ENCODE data around the gene MYO3A.
A peak's percentile ranks its signal among the peaks of the same experiment; 100 is the strongest.
"Not testable (repeated sequence)": the region's sequence is repeated elsewhere in the genome, so short reads cannot be mapped to it uniquely, and the experiment has no call there.

Gene MYO3A

GRCh38 chr10:26095781-26096180, 161.8 kb downstream of the MYO3A start:
- no peak for DNase-seq

GRCh38 chr10:26097549-26097948, 163.5 kb downstream of the MYO3A start:
- DNase-seq: not testable (repeated sequence)

- no peak for DNase-seq
Observed at GRCh38 chr10:26112532-26112931, 178.5 kb downstream of the MYO3A start.

GRCh38 chr10:26138613-26139012, 204.6 kb downstream of the MYO3A start:
- DNase-seq: no peak

- no peak for DNase-seq
Observed at GRCh38 chr10:26156019-26156418, 222.0 kb downstream of the MYO3A start.

DNA sequence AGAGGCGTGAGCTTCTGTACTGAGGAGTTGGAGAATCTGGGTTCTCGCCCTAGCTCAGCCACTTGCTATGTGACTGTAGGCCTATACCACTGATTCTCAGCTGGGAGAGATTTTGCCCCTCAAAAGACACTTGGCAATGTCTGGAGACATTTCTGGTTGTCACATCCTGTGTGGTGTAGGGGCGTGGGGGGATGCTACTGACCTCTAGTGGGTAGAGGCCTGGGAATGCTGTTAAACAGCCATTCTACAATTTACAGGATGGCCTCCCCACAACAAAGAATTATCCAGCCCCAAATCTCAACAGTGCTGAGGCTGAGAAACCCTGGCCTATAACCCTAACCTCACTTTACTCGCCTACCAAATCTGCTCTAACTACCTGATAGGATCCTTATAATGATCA, 223.7 kb downstream of the MYO3A start:
- no peak for DNase-seq

DNA sequence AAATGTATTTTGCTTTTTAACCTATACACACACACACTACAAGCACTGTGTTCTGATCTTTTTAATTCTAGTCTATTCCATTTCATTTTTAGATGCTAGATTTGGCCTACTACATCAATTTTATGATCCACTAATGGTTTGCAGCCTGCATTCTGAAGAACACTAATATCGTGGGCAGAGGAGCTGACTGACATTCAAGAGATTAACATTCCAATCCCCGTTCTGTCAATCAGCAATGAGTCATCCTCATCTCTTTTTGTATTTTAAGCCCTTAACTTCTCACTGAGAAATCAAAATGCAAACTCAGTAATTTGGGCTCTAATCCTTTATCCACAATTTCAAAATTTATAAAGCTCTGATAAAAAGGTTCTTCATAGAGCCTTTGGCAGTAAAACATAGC, 235.4 kb downstream of the MYO3A start:
- DNase-seq: no peak

DNA sequence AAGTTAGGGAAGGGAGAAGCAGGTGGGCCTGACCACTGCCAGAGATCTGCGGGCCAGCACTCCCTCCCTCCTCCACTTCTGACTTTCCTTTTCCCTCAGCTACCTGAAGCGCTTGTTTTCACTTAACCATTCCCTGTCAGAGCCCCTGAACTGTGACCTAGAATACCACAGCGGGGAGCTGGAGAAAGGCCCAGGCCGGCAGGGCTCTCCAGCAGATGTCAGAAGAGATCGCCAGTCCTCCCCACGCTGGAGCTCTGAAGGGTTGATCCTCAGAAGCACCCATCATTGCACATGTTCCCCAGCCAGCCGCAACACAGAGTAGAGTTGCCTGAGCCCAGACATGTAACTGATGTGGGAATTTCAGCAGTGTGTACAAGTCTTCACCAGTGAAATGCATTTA, 238.1 kb downstream of the MYO3A start:
- DNase-seq: no peak

DNA sequence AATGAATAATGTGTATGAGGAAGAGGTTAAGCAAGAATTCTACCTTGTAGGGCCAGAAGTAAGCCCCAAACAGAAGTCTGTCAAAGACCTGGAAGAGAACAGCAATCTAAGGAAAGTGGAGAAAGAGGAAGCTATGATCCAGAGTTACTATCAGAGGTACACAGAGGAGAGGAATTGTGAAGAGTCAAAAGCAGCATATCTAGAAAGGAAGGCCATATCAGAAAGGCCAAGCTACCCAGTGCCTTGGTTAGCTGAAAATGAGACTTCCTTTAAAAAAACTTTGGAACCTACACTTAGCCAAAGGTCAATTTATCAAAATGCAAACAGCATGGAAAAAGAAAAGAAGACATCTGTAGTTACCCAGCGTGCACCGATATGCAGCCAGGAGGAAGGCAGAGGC, 239.8 kb downstream of the MYO3A start:
- DNase-seq: no peak

- no peak for DNase-seq
Observed at GRCh38 chr10:26177341-26177740, 243.3 kb downstream of the MYO3A start.

- no peak for DNase-seq
Observed at GRCh38 chr10:26194275-26194674, 260.2 kb downstream of the MYO3A start.

DNA sequence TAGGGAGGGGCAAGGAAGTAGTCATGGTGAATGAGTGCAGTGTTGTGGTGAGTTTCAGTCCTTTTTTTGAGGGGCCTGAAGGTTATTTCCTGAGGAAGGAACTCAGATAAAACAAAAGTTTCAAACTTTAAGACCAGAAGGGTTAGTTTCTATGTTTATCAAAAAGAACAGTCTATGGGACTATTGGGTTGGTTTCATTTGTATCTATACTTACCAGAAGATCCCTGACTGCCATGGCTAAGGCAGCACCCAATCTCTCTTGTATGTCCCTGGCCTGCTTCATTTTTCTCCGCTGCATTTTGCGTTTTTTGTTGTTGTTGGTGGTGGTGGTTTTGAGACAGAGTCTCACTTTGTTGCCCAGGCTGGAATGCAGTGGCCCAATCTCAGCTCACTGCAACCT, 263.2 kb downstream of the MYO3A start:
- DNase-seq: no peak

DNA sequence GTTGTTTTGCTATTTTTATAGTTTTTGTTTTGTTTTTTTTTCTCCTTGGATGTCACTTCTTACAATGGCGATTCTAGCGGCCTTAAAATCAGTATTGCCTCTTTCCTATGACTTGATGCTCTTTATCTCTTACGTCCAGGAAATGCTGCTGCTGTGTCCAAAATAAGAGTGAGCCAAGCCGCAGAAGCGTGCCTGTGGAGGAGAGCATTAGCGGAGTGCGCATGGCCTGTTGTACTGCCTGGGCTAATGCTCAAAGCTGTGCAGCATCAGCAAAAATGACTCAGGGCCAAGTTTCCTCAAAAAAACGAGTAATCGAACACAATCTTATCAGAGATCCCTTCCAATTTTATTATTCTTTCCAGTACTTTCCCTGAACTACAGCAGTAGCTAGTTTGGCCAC, 264.1 kb downstream of the MYO3A start:
- DNase-seq: no peak

GRCh38 chr10:26199841-26200240, 265.8 kb downstream of the MYO3A start:
- no peak for DNase-seq

DNA sequence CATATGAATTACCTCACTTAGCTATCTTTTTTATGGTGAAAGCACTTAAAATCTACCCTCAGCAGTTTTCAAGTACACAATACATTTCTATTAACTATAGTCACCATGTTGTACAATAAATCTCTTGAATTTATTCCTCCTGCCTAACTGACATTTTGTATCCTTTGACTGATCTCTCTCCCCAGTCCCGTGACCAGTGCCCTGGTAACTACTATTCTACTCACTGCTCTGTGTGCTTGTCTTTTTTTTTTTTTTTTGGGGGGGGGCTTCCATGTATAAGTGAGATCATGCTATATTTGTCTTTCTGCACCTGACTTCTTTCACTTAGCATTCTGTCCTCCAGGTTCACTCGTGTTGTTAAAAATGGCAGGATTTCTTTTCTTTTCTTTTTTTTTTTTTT, 271.2 kb downstream of the MYO3A start:
- no peak for DNase-seq

DNA sequence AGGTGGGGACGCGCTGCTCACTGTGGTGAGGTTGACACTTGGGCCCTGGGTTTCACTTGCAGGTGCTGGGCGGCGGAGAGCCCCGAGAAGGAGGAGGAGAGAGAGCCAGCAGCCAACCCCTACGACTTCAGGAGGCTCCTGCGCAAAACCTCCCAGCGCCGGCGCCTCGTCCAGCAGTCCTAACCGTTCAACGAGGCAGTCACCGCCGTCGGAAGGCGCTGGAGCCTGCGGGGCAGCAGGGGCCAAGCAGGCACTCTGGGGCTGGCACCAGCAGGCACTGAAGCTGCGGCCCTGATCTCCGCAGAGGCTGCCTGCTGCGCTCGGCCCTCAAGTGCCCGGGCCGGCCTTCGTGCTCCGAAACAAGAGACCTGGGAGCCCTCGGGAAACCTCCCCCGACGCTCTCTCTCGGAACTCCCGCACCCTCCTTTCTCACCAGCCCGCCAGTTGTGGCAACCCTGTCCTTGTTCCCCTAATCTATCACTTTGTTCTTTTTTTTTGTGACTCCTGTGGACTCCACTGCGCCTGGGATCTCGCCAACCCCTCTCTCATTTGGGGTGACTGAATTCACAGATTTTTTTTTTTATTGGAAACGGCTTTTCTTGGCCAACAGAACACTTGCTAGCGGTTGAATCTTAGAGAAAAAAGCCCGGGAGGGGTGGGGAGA, 277.9 kb downstream of the MYO3A start:
- DNase-seq: no peak

DNA sequence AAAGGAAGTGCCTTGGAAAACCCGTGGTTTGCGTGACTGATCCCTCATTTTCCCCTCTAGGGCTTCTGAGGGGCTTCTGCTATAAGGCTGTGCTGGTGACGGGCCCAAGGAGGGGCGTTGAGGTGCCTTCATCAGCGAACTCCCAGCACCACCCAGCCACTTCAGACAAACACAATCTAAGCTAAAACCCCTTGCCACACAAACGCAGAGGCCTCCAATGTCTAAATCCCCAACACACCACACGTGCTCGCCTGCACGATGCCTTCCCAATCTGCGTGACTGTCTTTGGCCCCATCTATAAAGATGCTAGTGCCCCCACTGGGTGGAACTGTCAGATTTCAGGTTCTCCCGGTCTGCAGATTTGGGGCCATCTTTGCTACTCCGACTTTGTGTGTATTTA, 278.5 kb downstream of the MYO3A start:
- no peak for DNase-seq

DNA sequence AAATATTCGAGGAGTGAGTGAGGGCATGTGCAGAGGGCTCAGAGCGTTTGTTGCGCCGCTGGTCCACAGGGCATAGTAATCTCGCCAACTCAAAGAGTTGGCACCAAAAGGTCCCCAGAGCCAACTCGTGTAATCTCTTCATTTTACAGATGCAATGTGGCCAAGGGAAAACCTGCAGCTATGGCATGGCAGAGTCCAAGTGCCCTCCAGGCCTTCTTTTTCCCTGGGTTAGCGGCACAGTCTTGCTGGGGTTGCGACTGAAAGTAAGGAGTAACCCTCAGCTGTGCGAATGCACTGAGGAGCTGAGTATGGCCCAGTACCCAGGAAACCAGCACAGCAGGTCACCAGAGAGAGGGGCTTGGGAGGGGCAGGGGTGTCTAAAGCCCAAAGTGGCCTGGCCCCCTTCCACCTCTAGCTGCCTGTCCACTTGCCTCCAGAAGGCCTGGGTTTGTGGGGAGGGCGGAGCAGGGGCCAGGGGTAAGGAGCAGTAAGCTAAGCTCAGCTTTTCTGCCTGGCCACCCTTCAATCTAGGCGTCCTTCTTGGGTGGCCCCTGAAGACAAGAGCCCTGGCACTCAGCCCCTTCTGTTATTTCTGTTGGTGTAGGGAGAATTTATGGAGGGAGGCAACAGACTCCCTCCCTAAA, 279.2 kb downstream of the MYO3A start:
- no peak for DNase-seq

DNA sequence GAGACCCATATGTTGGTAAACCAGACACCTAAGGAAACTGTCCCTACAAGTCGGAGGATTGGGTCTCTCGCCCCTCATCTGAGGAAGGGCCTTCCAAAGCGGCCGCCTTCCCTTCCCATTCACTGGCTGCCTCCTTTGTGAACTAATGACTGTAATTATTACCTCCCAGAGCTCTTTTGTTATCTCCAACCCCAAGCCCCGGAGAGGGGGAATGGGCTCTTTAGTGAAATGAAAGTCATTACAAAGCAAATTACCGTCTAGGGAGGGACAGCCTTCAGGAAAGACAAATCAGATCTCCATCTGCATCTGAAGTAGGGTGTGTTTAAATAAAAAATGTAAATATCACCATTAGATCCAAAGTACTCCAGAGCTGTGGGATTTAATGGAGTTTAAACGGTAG, 280.0 kb downstream of the MYO3A start:
- DNase-seq: no peak

DNA sequence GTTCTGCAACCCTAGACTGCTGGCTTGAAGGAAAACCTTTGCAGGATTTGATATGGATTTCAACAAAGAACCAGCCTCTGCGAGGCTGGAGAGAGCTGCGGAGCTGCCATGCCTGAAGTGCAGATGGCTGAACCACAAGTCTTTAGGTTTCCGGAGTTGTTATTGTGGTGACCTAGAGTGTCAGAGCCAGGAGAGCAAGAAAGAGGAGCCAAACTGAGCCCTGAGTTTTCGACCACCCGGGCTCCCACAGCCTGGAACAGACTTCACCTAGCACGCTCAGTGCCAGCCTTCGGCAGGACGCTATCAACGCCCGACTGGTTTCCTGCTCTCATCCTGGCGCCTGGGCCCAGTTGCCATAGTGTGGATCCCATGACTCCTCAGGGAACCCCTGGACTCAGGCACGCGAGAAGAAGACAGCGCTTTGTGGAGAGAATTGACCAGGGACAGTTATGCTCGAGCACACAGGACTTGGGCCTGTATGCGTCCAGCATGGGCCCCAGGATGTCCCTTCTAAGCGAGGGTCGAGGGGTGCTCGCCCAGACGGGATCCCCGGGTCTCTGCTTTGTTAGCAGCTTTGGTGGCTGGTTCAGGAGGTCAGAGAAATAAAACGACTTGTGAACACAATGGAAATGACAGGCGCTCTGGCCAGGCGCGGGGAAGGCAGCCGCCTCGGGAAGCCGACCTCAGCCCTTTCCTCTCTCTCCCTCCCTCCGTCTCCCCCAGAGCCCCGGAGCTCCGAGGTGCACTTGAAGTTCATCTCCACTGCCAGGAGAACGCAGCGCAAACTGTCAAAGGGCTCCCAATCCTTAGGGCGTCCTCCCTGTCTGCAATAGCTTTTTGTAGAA, 280.7 kb downstream of the MYO3A start:
- DNase-seq: peak in 1 of 2 experiments; percentile 5

DNA sequence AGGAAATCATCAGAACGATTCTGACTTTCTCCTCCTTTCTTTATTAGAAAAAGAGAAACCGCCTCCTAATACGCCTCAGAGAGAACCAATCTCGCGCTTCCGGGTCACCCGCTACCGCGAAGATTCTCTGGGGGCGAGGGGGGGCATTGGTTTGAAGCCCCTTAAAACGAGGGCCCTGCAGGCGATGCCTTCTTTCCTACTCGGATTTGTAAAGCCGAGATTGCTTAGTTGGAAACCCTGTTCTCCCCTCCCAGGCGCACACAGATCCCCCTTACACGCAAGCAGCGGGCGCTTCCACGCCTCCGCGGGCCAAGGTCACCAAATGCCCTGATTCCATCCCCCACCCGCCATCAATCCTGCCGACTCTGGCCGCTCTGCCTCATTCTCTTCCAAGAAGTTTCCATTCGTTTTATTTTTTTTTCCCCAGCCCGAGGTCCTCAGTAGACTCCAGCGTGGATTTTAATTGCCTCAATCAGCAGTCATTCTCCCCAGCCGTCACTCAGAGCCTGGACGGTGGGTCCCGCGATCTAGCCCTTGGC, 281.4 kb downstream of the MYO3A start:
- no peak for DNase-seq

DNA sequence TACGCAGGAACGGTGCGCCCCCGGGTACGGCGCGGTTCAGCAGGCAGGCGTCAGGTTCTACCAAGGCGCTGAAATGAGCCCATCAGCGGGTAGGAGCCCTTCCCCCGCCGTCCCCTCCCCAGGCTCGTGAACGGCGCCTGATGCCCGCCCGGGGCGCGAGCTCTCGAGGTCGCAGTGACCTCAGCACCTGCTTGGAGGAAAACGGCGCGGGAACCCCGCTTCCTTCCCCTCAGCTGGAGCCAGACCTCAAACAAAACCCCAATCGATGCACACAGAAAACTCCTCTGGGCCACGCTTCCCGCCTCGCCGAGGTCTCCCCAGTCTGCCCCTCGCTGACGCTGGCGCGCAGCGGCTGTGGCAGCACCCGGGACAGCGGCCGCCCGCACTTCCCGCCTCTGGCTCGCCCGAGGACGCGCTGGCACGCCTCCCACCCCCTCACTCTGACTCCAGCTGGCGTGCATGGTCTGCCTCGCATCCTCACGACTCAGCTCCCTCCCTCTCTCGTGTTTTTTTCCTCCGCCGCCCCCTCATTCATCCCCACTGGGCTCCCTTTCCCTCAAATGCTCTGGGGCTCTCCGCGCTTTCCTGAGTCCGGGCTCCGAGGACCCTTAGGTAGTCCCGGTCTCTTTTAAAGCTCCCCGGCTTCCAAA, 282.0 kb downstream of the MYO3A start:
- peak in 1 of 2 experiments; percentile 32 for DNase-seq
